NB4 (cell line): ENCODE measurements around the gene CRAT.

Source experiments
- MYC ChIP-seq: IDR thresholded peaks from 2 replicates; pipeline ENCODE4 v1.6.1; 2011; ENCODE audit warnings: low read depth, low read length
- POLR2A ChIP-seq: IDR thresholded peaks from 2 replicates; pipeline ENCODE4 v1.6.1; 2011; ENCODE audit warnings: mild to moderate bottlenecking; ENCODE audit not compliant: insufficient read length; ENCODE audit errors: extremely low read depth
- TF ChIP-seq, protein P1 (sequence below): IDR thresholded peaks from one replicate; pipeline ENCODE4 v1.5.1; 2012; ENCODE audit warnings: low read depth, low read length
- TF ChIP-seq, protein P2 (sequence below): IDR thresholded peaks from 2 replicates; pipeline ENCODE4 v1.6.1; 2011; ENCODE audit warnings: low read depth, low read length

DNA sequence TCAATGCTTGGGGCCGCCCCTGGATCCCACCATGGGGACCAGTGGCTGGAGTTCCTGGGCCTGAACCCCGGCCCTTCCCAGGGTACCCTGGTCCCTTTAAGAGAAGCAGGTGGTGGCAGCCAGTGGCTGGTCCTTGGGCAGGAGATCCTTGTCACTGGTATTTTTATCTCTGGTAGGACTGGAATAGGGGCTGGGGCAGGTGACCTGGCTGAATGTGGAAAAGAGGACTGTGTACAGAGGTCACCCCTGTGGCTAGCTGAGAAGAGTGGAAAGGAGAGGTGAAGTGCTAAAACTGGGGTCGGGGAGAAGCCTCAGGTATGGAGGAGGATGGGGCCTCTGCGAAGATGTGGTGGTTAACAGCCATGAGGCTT lies 7.0 kb downstream of the CRAT start:
- TF ChIP-seq, protein P1, sequence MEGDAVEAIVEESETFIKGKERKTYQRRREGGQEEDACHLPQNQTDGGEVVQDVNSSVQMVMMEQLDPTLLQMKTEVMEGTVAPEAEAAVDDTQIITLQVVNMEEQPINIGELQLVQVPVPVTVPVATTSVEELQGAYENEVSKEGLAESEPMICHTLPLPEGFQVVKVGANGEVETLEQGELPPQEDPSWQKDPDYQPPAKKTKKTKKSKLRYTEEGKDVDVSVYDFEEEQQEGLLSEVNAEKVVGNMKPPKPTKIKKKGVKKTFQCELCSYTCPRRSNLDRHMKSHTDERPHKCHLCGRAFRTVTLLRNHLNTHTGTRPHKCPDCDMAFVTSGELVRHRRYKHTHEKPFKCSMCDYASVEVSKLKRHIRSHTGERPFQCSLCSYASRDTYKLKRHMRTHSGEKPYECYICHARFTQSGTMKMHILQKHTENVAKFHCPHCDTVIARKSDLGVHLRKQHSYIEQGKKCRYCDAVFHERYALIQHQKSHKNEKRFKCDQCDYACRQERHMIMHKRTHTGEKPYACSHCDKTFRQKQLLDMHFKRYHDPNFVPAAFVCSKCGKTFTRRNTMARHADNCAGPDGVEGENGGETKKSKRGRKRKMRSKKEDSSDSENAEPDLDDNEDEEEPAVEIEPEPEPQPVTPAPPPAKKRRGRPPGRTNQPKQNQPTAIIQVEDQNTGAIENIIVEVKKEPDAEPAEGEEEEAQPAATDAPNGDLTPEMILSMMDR = no peak
- TF ChIP-seq, protein P2, sequence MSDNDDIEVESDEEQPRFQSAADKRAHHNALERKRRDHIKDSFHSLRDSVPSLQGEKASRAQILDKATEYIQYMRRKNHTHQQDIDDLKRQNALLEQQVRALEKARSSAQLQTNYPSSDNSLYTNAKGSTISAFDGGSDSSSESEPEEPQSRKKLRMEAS = no peak
- TF ChIP-seq POLR2A (no peak), MYC (no peak)
